GM12891 (cell line): ENCODE data around the gene SNTA1.

Source experiments
- DNase-seq: peaks from one replicate; pipeline ENCODE4 v3.0.0; 2011; ENCODE audit warnings: low spot score; ENCODE audit not compliant: insufficient read length
- FAIRE-seq: peaks from 2 replicates; lab custom pipeline; 2011; peaks lifted over from hg19 to GRCh38; lab: Jason Lieb, UNC
- PAX5 ChIP-seq: IDR thresholded peaks from 2 replicates; pipeline ENCODE4 v1.6.1; 2011; ENCODE audit warnings: low read length, moderate library complexity, mild to moderate bottlenecking; ENCODE audit not compliant: insufficient read depth, severe bottlenecking
- POLR2A ChIP-seq: IDR thresholded peaks from 2 replicates; pipeline ENCODE4 v1.6.1; 2011; ENCODE audit warnings: low read depth, low read length, control low read depth
- POLR2AphosphoS5 ChIP-seq: IDR thresholded peaks from 2 replicates; pipeline ENCODE4 v1.6.1; 2011; ENCODE audit warnings: low read depth, low read length, control low read depth
- POU2F2 ChIP-seq: IDR thresholded peaks from 2 replicates; pipeline ENCODE4 v1.6.1; 2011; ENCODE audit warnings: low read depth, mild to moderate bottlenecking, control low read depth, low read length, moderate library complexity
- SPI1 ChIP-seq: IDR thresholded peaks from 2 replicates; pipeline ENCODE4 v1.6.1; 2011; ENCODE audit warnings: low read depth, low read length, control low read depth
- TAF1 ChIP-seq: IDR thresholded peaks from 2 replicates; pipeline ENCODE4 v1.6.1; 2011; ENCODE audit warnings: low read depth, low read length, control low read depth

The SNTA1 gene

DNA sequence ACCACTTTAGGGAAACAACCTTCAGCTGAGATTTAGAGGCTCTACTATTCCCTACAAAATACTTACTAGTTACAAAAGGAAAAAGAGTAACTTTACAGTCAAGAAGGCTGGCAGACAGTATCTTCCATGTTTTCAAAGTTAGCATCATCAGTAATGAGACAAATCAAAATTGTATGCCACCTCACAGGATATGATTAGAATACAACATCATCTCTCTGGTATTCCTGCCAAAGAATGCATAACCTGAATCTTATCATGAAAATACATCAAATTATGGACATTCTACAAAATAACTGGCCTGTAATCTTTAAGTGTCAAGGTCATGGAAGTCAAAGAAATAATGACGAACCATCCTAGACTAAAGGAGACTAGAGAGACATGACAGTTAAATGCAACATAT is 80.7 kb downstream of the SNTA1 start:
- FAIRE-seq (no peak), DNase-seq (no peak)

GRCh38 chr20:33359399-33360261 is 83.9 kb downstream of the SNTA1 start:
- DNase-seq (no peak), FAIRE-seq (no peak)
- TF ChIP-seq TAF1 (no peak), POLR2AphosphoS5 (no peak), PAX5 (no peak), SPI1 (no peak), POU2F2 (no peak), POLR2A (no peak)

More for the DNA sequence above, 80.7 kb downstream of the SNTA1 start:
- TF ChIP-seq SPI1 (no peak), POU2F2 (no peak), TAF1 (no peak), PAX5 (no peak), POLR2A (no peak), POLR2AphosphoS5 (no peak)
